Progenitor cell of endocrine pancreas (in vitro differentiated cells): ENCODE results near the gene DGKI. TPM values are rescaled to one million over a fixed set of nuclear protein-coding genes. Genes with fewer than 3 reads are reported as not detected.

ENCODE experiments used
- DNase-seq: peaks from one replicate; pipeline ENCODE4 v3.0.0; 2021; ENCODE audit warnings: low spot score; ENCODE audit not compliant: unreplicated experiment
- H3K27ac Mint-ChIP-seq: 2 replicates; pipeline ENCODE4 v1.8.0; 2021; ENCODE audit warnings: mild to moderate bottlenecking, moderate library complexity, mixed read lengths
- H3K27me3 Mint-ChIP-seq: 2 replicates; pipeline ENCODE4 v1.8.0; 2021; ENCODE audit warnings: mixed read lengths
- H3K36me3 Mint-ChIP-seq: 2 replicates; pipeline ENCODE4 v1.8.0; 2022; ENCODE audit warnings: mixed read lengths; ENCODE audit not compliant: insufficient read depth
- H3K4me1 Mint-ChIP-seq: 2 replicates; pipeline ENCODE4 v1.8.0; 2021; ENCODE audit warnings: low read depth, mixed read lengths
- H3K4me3 Mint-ChIP-seq: 2 replicates; pipeline ENCODE4 v1.8.0; 2021; ENCODE audit warnings: low read depth, mild to moderate bottlenecking, moderate library complexity, mixed read lengths
- H3K9me3 Mint-ChIP-seq: 2 replicates; pipeline ENCODE4 v1.8.0; 2021; ENCODE audit warnings: low read depth, mixed read lengths
- CTCF ChIP-seq: fragments of 200-600 bp; sonication (generic); IDR thresholded peaks from one replicate; pipeline ENCODE4 v1.5.0; 2021; ENCODE audit warnings: antibody characterized with exemption, mild to moderate bottlenecking; ENCODE audit not compliant: unreplicated experiment
- total RNA-seq: library from RNA; stranded (reverse); gene quantifications from 2 replicates; pipeline ENCODE4 v1.2.1, GENCODE V29; 2021

DGKI gene
- total RNA-seq, 1 donor from 2014 or later, result 0.41 TPM

GRCh38 chr7:137882806-137883205 lies 36.0 kb upstream of the DGKI start:
- DNase-seq, result no peak
- Mint-ChIP-seq H3K9me3 (no peaks in the 10 kb centered on the region), H3K27ac (no peak overlapping the region), H3K27me3 (no peaks in the 10 kb centered on the region), H3K36me3 (peaks cover 54% of the 10 kb centered on the region), H3K4me3 (no peak overlapping the region), H3K4me1 (peaks cover 10% of the 10 kb centered on the region)
- no peak for TF ChIP-seq CTCF

- Mint-ChIP-seq H3K27ac (no peak overlapping the region), H3K4me3 (no peak overlapping the region), H3K27me3 (no peaks in the 10 kb centered on the region), H3K36me3 (peaks cover 54% of the 10 kb centered on the region), H3K9me3 (no peaks in the 10 kb centered on the region), H3K4me1 (peaks cover 10% of the 10 kb centered on the region)
- no peak for TF ChIP-seq CTCF
- no peak for DNase-seq
Observed at GRCh38 chr7:137882261-137882668, 35.5 kb upstream of the DGKI start.

GRCh38 chr7:137881607-137882260 lies 35.0 kb upstream of the DGKI start:
- Mint-ChIP-seq H3K4me3 (no peak overlapping the region), H3K4me1 (peaks cover 9% of the 10 kb centered on the region), H3K27me3 (no peaks in the 10 kb centered on the region), H3K36me3 (peaks cover 56% of the 10 kb centered on the region), H3K9me3 (no peaks in the 10 kb centered on the region), H3K27ac (no peak overlapping the region)
- TF ChIP-seq CTCF, result no peak
- no peak for DNase-seq

GRCh38 chr7:137880432-137880831 lies 33.7 kb upstream of the DGKI start:
- DNase-seq, result no peak
- Mint-ChIP-seq H3K4me1 (no peaks in the 10 kb centered on the region), H3K27ac (no peak overlapping the region), H3K9me3 (no peaks in the 10 kb centered on the region), H3K4me3 (no peak overlapping the region), H3K36me3 (peaks cover 54% of the 10 kb centered on the region), H3K27me3 (no peaks in the 10 kb centered on the region)
- no peak for TF ChIP-seq CTCF

- Mint-ChIP-seq H3K27ac (peak overlapping the region; percentile 16), H3K4me3 (no peak overlapping the region), H3K4me1 (no peaks in the 10 kb centered on the region), H3K36me3 (peaks cover 52% of the 10 kb centered on the region), H3K27me3 (no peaks in the 10 kb centered on the region), H3K9me3 (no peaks in the 10 kb centered on the region)
- DNase-seq, result no peak
- no peak for TF ChIP-seq CTCF
Observed at GRCh38 chr7:137879357-137880158, 32.8 kb upstream of the DGKI start.
